ENCODE measurements around the gene C20orf204. TPM values are rescaled to one million over a fixed set of nuclear protein-coding genes. Genes with fewer than 3 reads are reported as not detected.

Gene C20orf204
- total and polyA plus RNA-seq, 2 of the 4 experiments (the other 2 are of a cell fraction) = 0.09 to 0.18 TPM

DNA sequence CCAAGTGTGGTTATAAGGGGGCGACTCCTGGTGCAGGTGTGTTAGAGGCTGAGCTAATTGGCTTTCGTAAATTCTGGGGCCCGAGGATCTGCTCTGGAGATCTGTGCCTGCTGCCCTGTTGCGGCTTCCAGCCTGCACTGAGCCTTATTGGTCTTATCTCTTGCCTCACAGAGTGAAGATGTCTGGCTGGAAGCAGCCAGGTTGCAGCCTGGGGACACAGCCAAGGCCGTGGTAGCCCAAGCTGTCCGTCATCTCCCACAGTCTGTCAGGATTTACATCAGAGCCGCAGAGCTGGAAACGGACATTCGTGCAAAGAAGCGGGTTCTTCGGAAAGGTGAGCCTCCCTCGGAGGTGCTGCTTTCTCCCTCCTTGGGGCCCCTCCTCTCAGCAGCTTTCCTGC is 35.1 kb upstream of the C20orf204 start:
- Histone ChIP-seq H3K23ac (ENCODE audit: low read depth, low read length) (no peak overlapping the region), H2AFZ (replicated peaks; ENCODE audit: low read length, poor library complexity) (no peak overlapping the region), H4K20me1 (ENCODE audit: insufficient read depth, low read length) (peaks cover 26% of the 10 kb centered on the region), H2AK9ac (replicated peaks; ENCODE audit: low read depth, low read length, poor library complexity) (no peak overlapping the region), H3K14ac (replicated peaks; ENCODE audit: low read depth, low read length) (no peak overlapping the region), H2BK120ac (ENCODE audit: low read depth, low read length) (no peak overlapping the region), H3K4ac (ENCODE audit: low read depth, low read length) (no peak overlapping the region), H2BK5ac (ENCODE audit: low read depth, low read length, poor library complexity, severe bottlenecking) (no peak overlapping the region), H2AK5ac (ENCODE audit: low read depth, low read length) (no peak overlapping the region), H3K56ac (ENCODE audit: extremely low read depth, insufficient read depth, low read length) (no peak overlapping the region), H3K9me1 (ENCODE audit: insufficient read depth, low read length) (0 out of 2 replicates have a peak, but pooled peaks cover 8% of the 10 kb centered on the region), H4K8ac (ENCODE audit: low read depth in 2 of 2, low read length in 2 of 2) (no peak overlapping the region), H3K18ac (ENCODE audit: low read depth, low read length) (no peak overlapping the region), H3K9ac (ENCODE audit: low read depth, low read length) (no peak overlapping the region), H3K27me3 (ENCODE audit: control insufficient read depth, insufficient read depth, low read length) (no peaks in the 10 kb centered on the region), H2BK20ac (ENCODE audit: low read depth, low read length) (no peak overlapping the region), H3K79me1 (ENCODE audit: low read depth in 1 of 2, low read length in 2 of 2) (peaks cover 5 to 21% of the 10 kb centered on the region in 2 experiments), H2BK15ac (ENCODE audit: low read depth, low read length) (no peak overlapping the region), H4K91ac (ENCODE audit: insufficient read depth, low read depth, low read length) (no peak overlapping the region), H3K9me3 (ENCODE audit: control insufficient read depth, insufficient read depth, low read length) (no peaks in the 10 kb centered on the region), H3K4me2 (ENCODE audit: low read depth, low read length) (no peak overlapping the region), H3K36me3 (ENCODE audit: control insufficient read depth, insufficient read depth, low read length) (peaks cover 68% of the 10 kb centered on the region), H4K5ac (ENCODE audit: low read depth, low read length) (no peak overlapping the region), H3K27ac (ENCODE audit: insufficient read depth, low read length) (no peak overlapping the region), H3K4me1 (ENCODE audit: control insufficient read depth, insufficient read depth, low read length) (peaks cover 2% of the 10 kb centered on the region; the same call in 1 of the 2 replicates), H3K4me3 (ENCODE audit: insufficient read depth, low read depth, low read length) (no peak overlapping the region)
- TF ChIP-seq CTCF (conservative IDR thresholded peaks at IDR 0.05; ENCODE audit: low read depth, low read length) (no peak), MXI1 (IDR thresholded peaks at IDR 0.05; ENCODE audit: borderline replicate concordance, low read depth, low read length) (no peak), CEBPB (IDR thresholded peaks at IDR 0.05; ENCODE audit: low read depth, low read length) (no peak), RCOR1 (IDR thresholded peaks at IDR 0.05; ENCODE audit: insufficient replicate concordance, low read length) (no peak), MAZ (IDR thresholded peaks at IDR 0.05; ENCODE audit: borderline replicate concordance, low read depth, low read length) (no peak), SMC3 (IDR thresholded peaks at IDR 0.05; ENCODE audit: low read depth, low read length) (no peak), CHD1 (IDR thresholded peaks at IDR 0.05; ENCODE audit: low read depth, low read length) (no peak), NFE2L2 (IDR thresholded peaks at IDR 0.05; ENCODE audit: low read depth, low read length) (no peak), BHLHE40 (IDR thresholded peaks at IDR 0.05; ENCODE audit: low read depth, low read length) (no peak), RFX5 (IDR thresholded peaks at IDR 0.05; ENCODE audit: low read depth, low read length) (no peak)
- no TSS peak for BruUV-seq (replicated peaks)
- DNase-seq (no peak), ATAC-seq (ENCODE audit: low read depth) (no peak)
- ChIA-PET POLR2A (ENCODE audit: unreplicated experiment) (no interaction called here), CTCF (no interaction called here)
- WGBS, 2 experiments (ENCODE audit: extremely low coverage in 2 of 2, insufficient read length in 1 of 2) = 98% methylated on average over 6 of the region's 12 CpGs; no CpG with 5 or more reads in 1 of the 2 experiments
- in situ Hi-C loops (cut with MboI; ENCODE audit: low sequenced_read_pairs) = no loop called here
- dilution Hi-C loops (cut with HindIII; ENCODE audit: low sequenced_read_pairs, unreplicated experiment) = no loop called here
- intact Hi-C loops (cut with micrococcal nuclease) = no loop called here

All from IMR-90 (cell line).